GM21381 (cell line): ENCODE results near the gene GARIN1A.

Experiments
- ATAC-seq: cut with Tn5 transposase; IDR thresholded peaks from one replicate; pipeline ENCODE4 v1.9.1; 2021; ENCODE audit warnings: mild to moderate bottlenecking, moderate library complexity; ENCODE audit not compliant: unreplicated experiment

GARIN1A gene

DNA sequence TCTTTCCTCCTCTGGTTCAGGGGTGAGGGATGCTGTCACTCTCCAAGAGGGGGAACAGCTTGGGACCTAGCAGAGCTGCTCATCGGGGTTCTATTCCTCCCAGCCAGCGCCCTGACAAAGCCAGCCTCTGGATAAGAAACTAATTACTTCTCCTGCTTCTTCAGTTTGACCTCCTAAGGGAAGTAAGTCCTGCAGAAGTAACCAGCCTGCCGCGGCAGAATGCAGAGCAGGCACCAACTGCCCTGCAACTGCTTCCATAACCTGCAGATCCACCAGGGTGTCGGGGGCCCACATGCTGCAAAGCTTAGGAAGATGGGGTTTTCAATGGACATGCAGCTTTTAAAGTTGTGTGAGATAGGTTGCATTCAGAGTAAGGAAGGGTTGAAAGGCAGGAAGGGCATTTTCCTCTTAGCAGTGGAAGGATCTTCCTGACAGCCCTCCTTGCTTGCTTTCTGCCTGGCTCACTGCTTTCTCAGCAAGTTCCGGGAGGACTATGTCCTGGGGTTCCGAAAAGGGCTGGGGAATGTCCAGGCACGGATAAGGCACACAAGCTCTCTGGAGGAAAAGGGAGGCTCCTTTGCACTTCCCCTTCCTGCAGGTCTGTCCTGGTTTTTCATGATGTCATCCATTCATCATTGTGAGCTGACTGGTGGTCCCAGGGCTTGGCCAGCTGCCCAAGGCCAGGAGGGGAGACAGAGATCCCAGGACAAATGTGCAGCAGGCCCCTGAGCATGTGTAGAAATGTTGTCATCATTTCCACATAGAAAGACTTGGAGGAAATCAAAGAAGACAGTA lies 42.8 kb downstream of the GARIN1A start:
- no peak for ATAC-seq

DNA sequence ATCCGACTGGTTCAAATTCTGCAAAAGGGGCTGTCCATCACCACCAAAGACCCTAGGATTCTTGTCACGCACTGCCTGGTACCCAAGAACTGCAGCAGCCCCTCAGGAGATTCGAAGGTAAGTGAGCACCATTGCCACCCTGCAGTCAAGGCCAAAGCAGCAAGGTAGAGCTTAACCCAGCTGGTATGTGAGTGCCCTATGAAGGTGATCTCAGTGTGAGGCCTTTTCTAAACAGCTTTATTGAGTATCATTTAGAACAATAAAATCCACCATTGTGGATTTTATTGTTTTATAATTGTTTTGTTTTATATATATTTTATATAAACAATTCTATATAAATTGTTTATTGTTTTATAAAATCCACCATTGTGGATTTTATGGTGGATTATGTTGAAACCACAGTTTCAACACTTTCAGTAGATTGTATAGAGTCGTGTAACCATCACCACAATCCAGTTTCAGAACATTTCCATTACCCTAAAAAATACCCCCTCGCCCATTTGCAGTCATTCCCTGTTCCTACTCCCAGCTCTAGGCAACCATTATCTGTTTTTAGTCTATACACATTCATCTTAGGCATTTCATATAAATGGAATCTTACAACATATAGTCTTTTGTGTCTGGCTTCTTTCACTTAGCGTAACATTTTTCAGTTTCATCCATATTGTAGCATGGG lies 47.0 kb downstream of the GARIN1A start:
- ATAC-seq = no peak

DNA sequence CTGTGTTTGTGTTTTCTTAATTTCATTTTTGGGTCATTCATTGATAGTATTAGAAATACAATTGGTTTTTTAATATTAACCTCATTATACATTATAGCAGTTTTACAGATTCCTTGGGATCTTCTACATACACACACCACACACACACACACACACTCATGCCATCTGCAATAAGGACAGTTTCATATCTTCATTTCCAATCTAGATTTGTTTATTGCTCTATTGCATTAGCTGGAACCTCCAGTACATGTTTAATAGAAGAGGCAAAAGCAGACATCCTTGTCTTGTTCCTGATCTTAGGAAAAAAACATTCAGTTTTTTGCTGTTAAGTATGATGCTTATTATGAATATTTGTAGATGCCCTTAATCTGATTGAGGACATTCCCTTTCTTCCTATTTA lies 49.3 kb downstream of the GARIN1A start:
- no peak for ATAC-seq
